ENCODE results near the gene AXIN2.

- no peak for TF ChIP-seq POLR2A (IDR thresholded peaks at IDR 0.05)
- no peak for TF ChIP-seq CTCF (IDR thresholded peaks at IDR 0.05)
Measured at GRCh38 chr17:65595071-65595656, 33.7 kb upstream of the AXIN2 start.
